ENCODE measurements around the gene MYO3A.

Gene MYO3A

GRCh38 chr10:25933653-25934608 lies at the start of gene MYO3A:
Gene MYO3A, plus strand, starts transcription at chr10:25934229. Its CDS starts 17,882 bp downstream, at chr10:25952111.
- DNase-seq (ENCODE audit: insufficient read length, low spot score) (no peak), FAIRE-seq (no peak)
- no peak for TF ChIP-seq POLR2A (IDR thresholded peaks at IDR 0.05; ENCODE audit: low read depth, low read length)

- TF ChIP-seq POLR2A (IDR thresholded peaks at IDR 0.05; ENCODE audit: low read depth, low read length) = no peak
- no peak for DNase-seq (ENCODE audit: insufficient read length, low spot score)
- FAIRE-seq = no peak
Observed at GRCh38 chr10:25888627-25889026, 45.4 kb upstream of the MYO3A start.

- DNase-seq (ENCODE audit: insufficient read length, low spot score) (no peak), FAIRE-seq (no peak)
- no peak for TF ChIP-seq POLR2A (IDR thresholded peaks at IDR 0.05; ENCODE audit: low read depth, low read length)
Observed at GRCh38 chr10:25890995-25891394, 43.0 kb upstream of the MYO3A start.

GRCh38 chr10:25895856-25896255 lies 38.2 kb upstream of the MYO3A start:
- FAIRE-seq (no peak), DNase-seq (ENCODE audit: insufficient read length, low spot score) (no peak)
- TF ChIP-seq POLR2A (IDR thresholded peaks at IDR 0.05; ENCODE audit: low read depth, low read length) = no peak

GRCh38 chr10:25896421-25896820 lies 37.6 kb upstream of the MYO3A start:
- no peak for DNase-seq (ENCODE audit: insufficient read length, low spot score)
- no peak for FAIRE-seq
- no peak for TF ChIP-seq POLR2A (IDR thresholded peaks at IDR 0.05; ENCODE audit: low read depth, low read length)

- FAIRE-seq = no peak
- DNase-seq (ENCODE audit: insufficient read length, low spot score) = no peak
Observed at GRCh38 chr10:25899304-25899703, 34.7 kb upstream of the MYO3A start.

GRCh38 chr10:25901199-25901598 lies 32.8 kb upstream of the MYO3A start:
- no peak for TF ChIP-seq POLR2A (IDR thresholded peaks at IDR 0.05; ENCODE audit: low read depth, low read length)
- FAIRE-seq = no peak
- no peak for DNase-seq (ENCODE audit: insufficient read length, low spot score)

More at GRCh38 chr10:25899304-25899703, 34.7 kb upstream of the MYO3A start:
- TF ChIP-seq POLR2A (IDR thresholded peaks at IDR 0.05; ENCODE audit: low read depth, low read length) = no peak

- no peak for FAIRE-seq
- TF ChIP-seq POLR2A (IDR thresholded peaks at IDR 0.05; ENCODE audit: low read depth, low read length) = no peak
- DNase-seq (ENCODE audit: insufficient read length, low spot score) = no peak
Observed at GRCh38 chr10:25902002-25902401, 32.0 kb upstream of the MYO3A start.

- no peak for DNase-seq (ENCODE audit: insufficient read length, low spot score)
- no peak for TF ChIP-seq POLR2A (IDR thresholded peaks at IDR 0.05; ENCODE audit: low read depth, low read length)
- no peak for FAIRE-seq
Observed at GRCh38 chr10:25907261-25907660, 26.8 kb upstream of the MYO3A start.

GRCh38 chr10:25912866-25913265 lies 21.2 kb upstream of the MYO3A start:
- FAIRE-seq (no peak), DNase-seq (ENCODE audit: insufficient read length, low spot score) (no peak)
- no peak for TF ChIP-seq POLR2A (IDR thresholded peaks at IDR 0.05; ENCODE audit: low read depth, low read length)

GRCh38 chr10:25914776-25915175 lies 19.3 kb upstream of the MYO3A start:
- DNase-seq (ENCODE audit: insufficient read length, low spot score) = no peak
- FAIRE-seq = no peak
- TF ChIP-seq POLR2A (IDR thresholded peaks at IDR 0.05; ENCODE audit: low read depth, low read length) = no peak

GRCh38 chr10:25934621-25935139 lies 651 bp downstream of the MYO3A start:
- DNase-seq (ENCODE audit: insufficient read length, low spot score) = no peak
- no peak for TF ChIP-seq POLR2A (IDR thresholded peaks at IDR 0.05; ENCODE audit: low read depth, low read length)
- FAIRE-seq = no peak

- no peak for DNase-seq (ENCODE audit: insufficient read length, low spot score)
- no peak for FAIRE-seq
- no peak for TF ChIP-seq POLR2A (IDR thresholded peaks at IDR 0.05; ENCODE audit: low read depth, low read length)
Observed at GRCh38 chr10:25938405-25938804, 4.4 kb downstream of the MYO3A start.

GRCh38 chr10:25944771-25945170 lies 10.7 kb downstream of the MYO3A start:
- no peak for FAIRE-seq
- no peak for DNase-seq (ENCODE audit: insufficient read length, low spot score)
- TF ChIP-seq POLR2A (IDR thresholded peaks at IDR 0.05; ENCODE audit: low read depth, low read length) = no peak

- no peak for TF ChIP-seq POLR2A (IDR thresholded peaks at IDR 0.05; ENCODE audit: low read depth, low read length)
- DNase-seq (ENCODE audit: insufficient read length, low spot score) (no peak), FAIRE-seq (no peak)
Observed at GRCh38 chr10:25952857-25953256, 18.8 kb downstream of the MYO3A start.
